Loucy (cell line): ENCODE data around the gene ADM2.

Source experiments
- H2AFZ ChIP-seq: fragments of 200-600 bp; sonication (generic); 2 replicates; pipeline ENCODE4 v1.6.0; 2016; ENCODE audit warnings: antibody characterized with exemption, mild to moderate bottlenecking, low read length, moderate library complexity
- H3F3A ChIP-seq: fragments of 200-600 bp; 2 replicates; pipeline ENCODE4 v1.6.0; 2016; ENCODE audit warnings: antibody characterized with exemption, low read depth, mild to moderate bottlenecking
- H3K27me3 ChIP-seq: fragments of 200-600 bp; sonication (generic); 2 replicates; pipeline ENCODE4 v1.6.1; 2014; ENCODE audit warnings: low read length, mild to moderate bottlenecking; ENCODE audit not compliant: insufficient read depth, poor library complexity, severe bottlenecking
- H3K36me3 ChIP-seq: fragments of 200-600 bp; sonication (generic); 2 replicates; pipeline ENCODE4 v1.6.1; 2016; ENCODE audit warnings: low read length; ENCODE audit not compliant: insufficient read depth
- H3K4me1 ChIP-seq: fragments of 200-600 bp; sonication (generic); 2 replicates; pipeline ENCODE4 v1.5.1; 2014; ENCODE audit warnings: low read length, mild to moderate bottlenecking; ENCODE audit not compliant: insufficient read depth, poor library complexity, severe bottlenecking
- H3K4me2 ChIP-seq: fragments of 200-600 bp; sonication (generic); 2 replicates; pipeline ENCODE4 v1.6.0; 2014; ENCODE audit warnings: antibody characterized with exemption, low read length, low read depth, mild to moderate bottlenecking; ENCODE audit not compliant: poor library complexity, severe bottlenecking
- H3K4me3 ChIP-seq: fragments of 200-600 bp; sonication (generic); 2 replicates; pipeline ENCODE4 v1.5.1; 2014; ENCODE audit warnings: low read length, mild to moderate bottlenecking, mixed read lengths; ENCODE audit not compliant: poor library complexity, severe bottlenecking
- H3K79me2 ChIP-seq: fragments of 200-600 bp; sonication (generic); 2 replicates; pipeline ENCODE4 v1.6.1; 2014; ENCODE audit warnings: low read length; ENCODE audit not compliant: insufficient read depth
- H3K9ac ChIP-seq: fragments of 200-600 bp; sonication (generic); 2 replicates; pipeline ENCODE4 v1.6.0; 2014; ENCODE audit warnings: mild to moderate bottlenecking, low read depth, low read length, moderate library complexity; ENCODE audit not compliant: poor library complexity, severe bottlenecking
- H3K9me2 ChIP-seq: fragments of 200-600 bp; sonication (generic); replicated peaks from 2 replicates; pipeline ENCODE4 v1.6.1; 2016; ENCODE audit warnings: low read depth, low read length, mixed read lengths
- H3K9me3 ChIP-seq: fragments of 200-600 bp; sonication (generic); 2 replicates; pipeline ENCODE4 v1.6.1; 2014; ENCODE audit warnings: mild to moderate bottlenecking, antibody characterized with exemption, low read length, low read depth; ENCODE audit not compliant: insufficient read depth
- H4K20me1 ChIP-seq: fragments of 200-600 bp; sonication (generic); 2 replicates; pipeline ENCODE4 v1.6.0; 2014; ENCODE audit warnings: antibody characterized with exemption, low read length, mild to moderate bottlenecking; ENCODE audit not compliant: insufficient read depth, poor library complexity, severe bottlenecking
- EZH2phosphoT487 ChIP-seq: fragments of 200-600 bp; IDR thresholded peaks from 2 replicates; pipeline ENCODE4 v1.6.1; 2018; ENCODE audit warnings: antibody characterized with exemption, mild to moderate bottlenecking, moderate library complexity, borderline replicate concordance
- TF ChIP-seq, protein P1 (sequence below): fragments of 200-600 bp; sonication (generic); conservative IDR thresholded peaks from 2 replicates; pipeline ENCODE4 v1.5.1; 2014; ENCODE audit warnings: mild to moderate bottlenecking, antibody characterized with exemption, low read length

ADM2 gene

DNA sequence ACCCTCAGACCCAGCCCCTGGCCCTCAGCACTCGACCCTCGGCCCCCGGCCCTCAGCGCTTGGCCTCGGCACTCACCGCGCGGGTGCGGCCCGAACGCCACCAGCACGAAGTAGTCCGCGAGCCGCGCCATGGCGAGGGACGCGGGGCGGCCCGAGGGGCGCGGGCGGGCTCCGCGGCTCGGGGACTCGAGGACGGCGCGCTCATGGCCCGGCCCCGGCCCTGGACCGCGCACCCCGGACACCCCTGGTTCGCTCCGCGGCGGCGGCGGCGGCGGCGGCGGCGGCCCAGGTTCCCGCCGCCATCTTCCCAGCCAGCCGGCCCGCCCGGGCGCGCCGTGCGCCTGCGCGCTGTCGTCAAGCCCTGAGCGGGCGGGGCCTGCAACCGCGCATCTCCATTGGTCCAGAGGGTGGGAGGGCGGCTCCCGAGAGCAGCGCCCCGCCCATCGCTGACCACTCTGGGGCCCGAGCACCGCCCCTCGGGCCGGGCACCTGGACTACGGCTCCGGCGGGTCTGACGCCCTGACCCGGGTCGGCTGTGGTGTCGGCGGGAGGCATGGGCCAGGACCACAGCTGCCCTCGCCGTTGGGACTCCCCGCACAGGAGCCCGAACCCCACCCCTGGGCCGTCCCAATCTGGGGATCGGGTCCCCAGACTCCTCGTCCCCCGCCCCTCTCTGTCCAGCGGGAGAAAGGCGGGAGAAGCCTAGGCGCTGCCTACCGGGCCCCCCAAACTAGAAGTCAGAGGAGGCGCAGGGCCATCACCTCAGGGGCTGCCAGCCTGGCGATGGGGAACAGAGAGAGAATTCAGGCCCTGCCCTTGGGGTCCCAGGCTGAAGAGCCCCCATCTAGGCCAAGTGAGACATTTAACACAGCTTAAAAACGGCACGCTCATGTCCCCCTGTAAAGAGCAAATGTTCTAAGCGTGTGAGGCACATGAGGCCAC, 6.4 kb upstream of the ADM2 start, which contains the start of gene SBF1:
Gene SBF1, minus strand, starts transcription at position 326 of the 942 bp plus-strand sequence. Its CDS starts 195 bp downstream, at position 131.
- Histone ChIP-seq H4K20me1 (peaks cover 25% of the 10 kb centered on the region), H2AFZ (peak within 1 kb of the TSS; percentile 88), H3K4me2 (peak within 1 kb of the TSS; percentile 94), H3K79me2 (peaks cover 45% of the 10 kb centered on the region), H3K9ac (peak within 1 kb of the TSS; percentile 85), H3K4me3 (peak within 1 kb of the TSS; percentile 72), H3F3A (0 out of 2 replicates have a peak, but pooled peaks cover 7% of the 10 kb centered on the region), H3K36me3 (no peaks in the 10 kb centered on the region), H3K4me1 (peaks cover 47% of the 10 kb centered on the region), H3K27me3 (no peaks in the 10 kb centered on the region), H3K9me2 (no peaks in the 10 kb centered on the region), H3K9me3 (no peaks in the 10 kb centered on the region)
- no peak for TF ChIP-seq EZH2phosphoT487
- TF ChIP-seq, protein P1, sequence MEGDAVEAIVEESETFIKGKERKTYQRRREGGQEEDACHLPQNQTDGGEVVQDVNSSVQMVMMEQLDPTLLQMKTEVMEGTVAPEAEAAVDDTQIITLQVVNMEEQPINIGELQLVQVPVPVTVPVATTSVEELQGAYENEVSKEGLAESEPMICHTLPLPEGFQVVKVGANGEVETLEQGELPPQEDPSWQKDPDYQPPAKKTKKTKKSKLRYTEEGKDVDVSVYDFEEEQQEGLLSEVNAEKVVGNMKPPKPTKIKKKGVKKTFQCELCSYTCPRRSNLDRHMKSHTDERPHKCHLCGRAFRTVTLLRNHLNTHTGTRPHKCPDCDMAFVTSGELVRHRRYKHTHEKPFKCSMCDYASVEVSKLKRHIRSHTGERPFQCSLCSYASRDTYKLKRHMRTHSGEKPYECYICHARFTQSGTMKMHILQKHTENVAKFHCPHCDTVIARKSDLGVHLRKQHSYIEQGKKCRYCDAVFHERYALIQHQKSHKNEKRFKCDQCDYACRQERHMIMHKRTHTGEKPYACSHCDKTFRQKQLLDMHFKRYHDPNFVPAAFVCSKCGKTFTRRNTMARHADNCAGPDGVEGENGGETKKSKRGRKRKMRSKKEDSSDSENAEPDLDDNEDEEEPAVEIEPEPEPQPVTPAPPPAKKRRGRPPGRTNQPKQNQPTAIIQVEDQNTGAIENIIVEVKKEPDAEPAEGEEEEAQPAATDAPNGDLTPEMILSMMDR: no peak

DNA sequence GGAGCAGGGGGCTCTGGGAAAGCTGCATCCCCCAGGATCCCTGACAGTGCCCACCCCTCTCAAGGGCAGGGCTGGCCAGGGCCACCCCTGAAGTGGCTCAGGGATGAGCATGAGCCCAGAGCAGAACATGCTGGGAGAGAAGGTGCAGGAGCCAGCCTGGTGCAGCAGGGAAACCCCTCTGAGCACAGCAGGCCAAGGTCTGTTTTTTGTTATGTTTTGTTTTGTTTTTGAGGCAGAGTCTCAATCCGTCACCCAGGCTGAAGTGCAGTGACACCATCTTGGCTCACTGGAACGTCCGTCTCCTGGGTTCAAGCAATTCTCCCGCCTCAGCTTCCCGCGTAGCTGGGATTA, 5.7 kb upstream of the ADM2 start:
- peak overlapping the region; percentile 72 for H3K4me3 ChIP-seq
- H3K27me3 ChIP-seq: no peaks in the 10 kb centered on the region
- peak overlapping the region; percentile 79 for H3K9ac ChIP-seq
- H3K36me3 ChIP-seq: no peaks in the 10 kb centered on the region
- H3K79me2 ChIP-seq: peaks cover 41% of the 10 kb centered on the region
- no peaks in the 10 kb centered on the region for H3K9me3 ChIP-seq
- peak overlapping the region; percentile 77 for H3K4me2 ChIP-seq
- H3K4me1 ChIP-seq: peaks cover 42% of the 10 kb centered on the region
- H2AFZ ChIP-seq: peak overlapping the region; percentile 88; the same call in 1 of the 2 replicates
- 0 out of 2 replicates have a peak, but pooled peaks cover under 1% of the 10 kb centered on the region for H3F3A ChIP-seq
- peaks cover 25% of the 10 kb centered on the region for H4K20me1 ChIP-seq
- H3K9me2 ChIP-seq: no peaks in the 10 kb centered on the region
- TF ChIP-seq, protein P1: no peak
- no peak for TF ChIP-seq EZH2phosphoT487

DNA sequence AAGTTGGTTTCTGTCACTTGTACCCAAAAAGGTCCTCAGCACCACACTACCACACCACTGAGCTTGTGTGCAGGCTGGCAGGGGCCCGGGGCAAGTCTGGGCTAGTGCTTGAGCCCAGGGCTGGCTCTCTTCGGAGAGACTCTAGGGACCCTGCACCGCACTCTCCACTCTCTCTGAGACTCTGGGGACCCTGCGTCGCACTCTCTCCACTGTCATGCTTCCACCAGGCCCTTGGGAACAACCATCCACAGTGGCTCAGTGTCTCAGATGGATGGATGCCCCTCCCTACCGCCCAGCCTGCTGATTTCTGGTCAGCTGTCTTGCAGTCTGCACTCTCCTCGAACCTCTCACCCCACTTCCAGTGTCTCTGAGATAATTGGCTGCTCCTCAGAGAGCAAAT, 4.5 kb upstream of the ADM2 start:
- TF ChIP-seq EZH2phosphoT487: no peak
- TF ChIP-seq, protein P1: no peak
- peak overlapping the region; percentile 37 for H3K9ac ChIP-seq
- no peak overlapping the region for H2AFZ ChIP-seq

More for the DNA sequence above, 4.5 kb upstream of the ADM2 start:
- no peaks in the 10 kb centered on the region for H3K9me2 ChIP-seq
- no peaks in the 10 kb centered on the region for H3K27me3 ChIP-seq
- H3K9me3 ChIP-seq: no peaks in the 10 kb centered on the region
- H3F3A ChIP-seq: no peaks in the 10 kb centered on the region
- peaks cover 23% of the 10 kb centered on the region for H4K20me1 ChIP-seq
- peaks cover 29% of the 10 kb centered on the region for H3K79me2 ChIP-seq
- H3K4me1 ChIP-seq: peaks cover 29% of the 10 kb centered on the region
- H3K36me3 ChIP-seq: no peaks in the 10 kb centered on the region
- H3K4me3 ChIP-seq: no peak overlapping the region
- no peak overlapping the region for H3K4me2 ChIP-seq
